GM23248 (cell line): ENCODE results near the gene SPNS3. TPM values are rescaled to one million over a fixed set of nuclear protein-coding genes. Genes with fewer than 3 reads are reported as not detected.

ENCODE experiments used
- DNase-seq: peaks from one replicate; pipeline ENCODE4 v3.0.0-alpha.2; 2015
- H2AFZ ChIP-seq: fragments of 200-600 bp; sonication (generic); 2 replicates; pipeline ENCODE4 v1.6.1; 2016; ENCODE audit warnings: antibody characterized with exemption
- H3F3A ChIP-seq: fragments of 200-600 bp; sonication (generic); 2 replicates; pipeline ENCODE4 v1.6.1; 2016; ENCODE audit warnings: mild to moderate bottlenecking, antibody characterized with exemption, mixed run types; ENCODE audit not compliant: insufficient read depth
- H3K27ac ChIP-seq: fragments of 200-600 bp; sonication (generic); 2 replicates; pipeline ENCODE4 v1.5.1; 2016; ENCODE audit warnings: mild to moderate bottlenecking
- H3K27me3 ChIP-seq: fragments of 200-600 bp; sonication (generic); replicated peaks from 2 replicates; pipeline ENCODE4 v1.6.1; 2016; ENCODE audit warnings: mild to moderate bottlenecking; ENCODE audit not compliant: insufficient read depth
- H3K36me3 ChIP-seq: fragments of 200-600 bp; sonication (generic); 2 replicates; pipeline ENCODE4 v1.6.1; 2016; ENCODE audit warnings: low read depth, mild to moderate bottlenecking
- H3K4me1 ChIP-seq: fragments of 200-600 bp; sonication (generic); 2 replicates; pipeline ENCODE4 v1.6.1; 2016; ENCODE audit warnings: mild to moderate bottlenecking; ENCODE audit not compliant: insufficient read depth
- H3K4me2 ChIP-seq: fragments of 200-600 bp; sonication (generic); one replicate; pipeline ENCODE4 v1.6.1; 2016; ENCODE audit warnings: mild to moderate bottlenecking; ENCODE audit not compliant: unreplicated experiment
- H3K4me3 ChIP-seq: fragments of 200-600 bp; sonication (generic); 2 replicates; pipeline ENCODE4 v1.5.1; 2016; ENCODE audit warnings: mild to moderate bottlenecking
- H3K79me2 ChIP-seq: fragments of 200-600 bp; sonication (generic); 2 replicates; pipeline ENCODE4 v1.6.1; 2016; ENCODE audit warnings: mild to moderate bottlenecking; ENCODE audit not compliant: insufficient read depth
- H3K9ac ChIP-seq: fragments of 200-600 bp; sonication (generic); 2 replicates; pipeline ENCODE4 v1.6.1; 2016; ENCODE audit warnings: mild to moderate bottlenecking
- H3K9me2 ChIP-seq: fragments of 200-600 bp; sonication (generic); 2 replicates; pipeline ENCODE4 v1.6.1; 2016; ENCODE audit warnings: mixed run types, mild to moderate bottlenecking, moderate library complexity; ENCODE audit not compliant: insufficient read depth
- H3K9me3 ChIP-seq: fragments of 200-600 bp; sonication (generic); one replicate; pipeline ENCODE4 v1.6.1; 2017; ENCODE audit warnings: low read depth
- H4K20me1 ChIP-seq: fragments of 200-600 bp; sonication (generic); 2 replicates; pipeline ENCODE4 v1.6.0; 2016; ENCODE audit not compliant: insufficient read depth
- EZH2 ChIP-seq: fragments of 200-600 bp; sonication (generic); IDR thresholded peaks from 2 replicates; pipeline ENCODE4 v1.6.1; 2018; ENCODE audit warnings: antibody characterized with exemption, mild to moderate bottlenecking; ENCODE audit not compliant: insufficient read depth, poor library complexity, severe bottlenecking
- EZH2phosphoT487 ChIP-seq: fragments of 200-600 bp; sonication (generic); IDR thresholded peaks from 2 replicates; pipeline ENCODE4 v1.6.1; 2018; ENCODE audit warnings: antibody characterized with exemption, moderate library complexity, mild to moderate bottlenecking, low read depth; ENCODE audit not compliant: insufficient read depth
- WGBS, 2 experiments: methylation state at CpG; one replicate each; pipeline ENCODE4 v1.1.6; 2015 to 2017; ENCODE audit warnings: low lambda C conversion rate in 2 of 2, low coverage in 1 of 2; ENCODE audit errors: missing lambda C conversion rate in 2 of 2; 5-methylcytosine and 5-hydroxymethylcytosine counted together
- in situ Hi-C: fragments of 300-500 bp; cut with MboI; formaldehyde crosslinking; loops from 2 replicates; pipeline ENCODE4 v1.15.0; 2020
- polyA plus RNA-seq: library from polyadenylated mRNA; unstranded; fragments of >200 nt; fragmentation: Nextera tagmentation; extraction: Ambion mirVana; gene quantifications from 2 replicates; pipeline ENCODE4 v1.2.1, GENCODE V29; 2016
- total RNA-seq: library from RNA; depleted of rRNA; stranded (reverse); fragments of >200 nt; shearing (Covaris generic); gene quantifications from 2 replicates; pipeline ENCODE4 v1.2.3, GENCODE V29; 2014

Gene SPNS3
- total and polyA plus RNA-seq, 2 experiments from 2014 or later = not detected

- Histone ChIP-seq H2AFZ (no peak overlapping the region), H3K9me2 (no peaks in the 10 kb centered on the region), H3K9ac (no peak overlapping the region), H3K27ac (no peak overlapping the region), H3K4me2 (no peak overlapping the region), H3K27me3 (no peaks in the 10 kb centered on the region; the same call in 1 of the 2 replicates), H3K4me1 (no peaks in the 10 kb centered on the region), H3K79me2 (no peaks in the 10 kb centered on the region), H3K9me3 (no peaks in the 10 kb centered on the region), H3K36me3 (no peaks in the 10 kb centered on the region), H4K20me1 (no peaks in the 10 kb centered on the region), H3F3A (no peaks in the 10 kb centered on the region), H3K4me3 (no peak overlapping the region)
- no peak for DNase-seq
- TF ChIP-seq EZH2 = no peak
- TF ChIP-seq EZH2phosphoT487 = no peak
- in situ Hi-C loops = no loop called here
- WGBS, 2 experiments = 69 to 73% methylated on average over 14 of the region's 14 CpGs
These were observed 17.1 kb downstream of the SPNS3 start for GRCh38 chr17:4450710-4451316.

- H3K9ac ChIP-seq = no peak overlapping the region
- H3F3A ChIP-seq = no peaks in the 10 kb centered on the region
- H4K20me1 ChIP-seq = no peaks in the 10 kb centered on the region
- no peaks in the 10 kb centered on the region for H3K9me2 ChIP-seq
- H3K36me3 ChIP-seq = no peaks in the 10 kb centered on the region
- H3K27ac ChIP-seq = no peak overlapping the region
- no peak overlapping the region for H2AFZ ChIP-seq
- no peaks in the 10 kb centered on the region for H3K79me2 ChIP-seq
- no peak for DNase-seq
- in situ Hi-C loops = no loop called here
- no peaks in the 10 kb centered on the region for H3K9me3 ChIP-seq
- no peaks in the 10 kb centered on the region for H3K4me1 ChIP-seq
- no peak overlapping the region for H3K4me2 ChIP-seq
- no peaks in the 10 kb centered on the region; the same call in 1 of the 2 replicates for H3K27me3 ChIP-seq
- TF ChIP-seq EZH2phosphoT487 (no peak), EZH2 (no peak)
- no peak overlapping the region for H3K4me3 ChIP-seq
- WGBS, 2 experiments = 63 to 65% methylated on average over 9 of the region's 9 CpGs
These were observed 20.3 kb downstream of the SPNS3 start for GRCh38 chr17:4453812-4454591.

DNA sequence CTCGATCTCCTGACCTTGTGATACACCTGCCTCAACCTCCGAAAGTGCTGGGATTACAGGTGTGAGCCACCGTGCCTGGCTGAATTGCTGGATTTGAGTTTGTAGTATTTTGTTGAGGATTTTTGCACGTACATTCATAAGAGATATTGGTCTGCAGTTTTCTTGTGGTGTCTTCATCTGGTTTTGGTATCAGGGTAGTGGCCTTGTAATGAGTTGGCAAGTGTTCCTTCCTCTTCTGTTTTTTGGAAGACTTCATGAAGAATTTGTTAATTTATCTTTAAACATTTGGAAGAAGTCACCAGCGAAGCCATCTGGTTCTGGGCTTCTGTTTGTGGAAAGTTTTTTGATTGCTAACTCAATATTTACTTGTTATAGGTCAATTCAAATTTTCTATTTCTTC lies 26.9 kb downstream of the SPNS3 start:
- 19 to 24% methylated on average over 4 to 5 of the region's 5 CpGs for WGBS, 2 experiments

GRCh38 chr17:4463818-4464476 lies 30.2 kb downstream of the SPNS3 start:
- in situ Hi-C loops = no loop called here
- Histone ChIP-seq H3K9ac (no peak overlapping the region), H3K9me3 (no peaks in the 10 kb centered on the region), H3K27me3 (peaks cover 8% of the 10 kb centered on the region), H4K20me1 (no peaks in the 10 kb centered on the region), H3K79me2 (no peaks in the 10 kb centered on the region), H3K4me2 (no peak overlapping the region), H3K36me3 (no peaks in the 10 kb centered on the region), H3K27ac (no peak overlapping the region), H3F3A (no peaks in the 10 kb centered on the region), H3K4me1 (no peaks in the 10 kb centered on the region), H3K9me2 (no peaks in the 10 kb centered on the region), H2AFZ (no peak overlapping the region), H3K4me3 (no peak overlapping the region)
- 50 to 54% methylated on average over 10 of the region's 10 CpGs for WGBS, 2 experiments
- TF ChIP-seq EZH2phosphoT487 (no peak), EZH2 (no peak)
- DNase-seq = no peak

More for the DNA sequence above, 26.9 kb downstream of the SPNS3 start:
- Histone ChIP-seq H3K27ac (no peak overlapping the region), H3K79me2 (no peaks in the 10 kb centered on the region), H3K9ac (no peak overlapping the region), H3K27me3 (peaks cover 5% of the 10 kb centered on the region; the same call in 1 of the 2 replicates), H3K4me3 (no peak overlapping the region), H3K36me3 (no peaks in the 10 kb centered on the region), H3K4me2 (no peak overlapping the region), H2AFZ (no peak overlapping the region), H4K20me1 (no peaks in the 10 kb centered on the region), H3K9me3 (no peaks in the 10 kb centered on the region), H3F3A (no peaks in the 10 kb centered on the region), H3K4me1 (no peaks in the 10 kb centered on the region), H3K9me2 (no peaks in the 10 kb centered on the region)
- in situ Hi-C loops = no loop called here
- no peak for DNase-seq
- no peak for TF ChIP-seq EZH2phosphoT487
- no peak for TF ChIP-seq EZH2
